ENCODE data around the gene ABHD17C.
"Not testable (repeated sequence)": the region's sequence is repeated elsewhere in the genome, so short reads cannot be mapped to it uniquely, and the experiment has no call there.

ABHD17C gene

GRCh38 chr15:80732818-80733217 lies 37.7 kb downstream of the ABHD17C start:
- DNase-seq = no peak

GRCh38 chr15:80733460-80733859 lies 38.4 kb downstream of the ABHD17C start:
- DNase-seq = no peak

GRCh38 chr15:80735344-80735743 lies 40.2 kb downstream of the ABHD17C start:
- no peak for DNase-seq

- DNase-seq = no peak
Observed at GRCh38 chr15:80736560-80736959, 41.5 kb downstream of the ABHD17C start.

- no peak for DNase-seq
Observed at GRCh38 chr15:80739919-80740318, 44.8 kb downstream of the ABHD17C start.

- DNase-seq = no peak
Observed at GRCh38 chr15:80742081-80742480, 47.0 kb downstream of the ABHD17C start.

- DNase-seq = no peak
Observed at GRCh38 chr15:80743189-80743833, 48.2 kb downstream of the ABHD17C start.

- no peak for DNase-seq
Observed at GRCh38 chr15:80744415-80744814, 49.3 kb downstream of the ABHD17C start.

GRCh38 chr15:80744826-80745225 lies 49.7 kb downstream of the ABHD17C start:
- no peak for DNase-seq

GRCh38 chr15:80745888-80746287 lies 50.8 kb downstream of the ABHD17C start:
- no peak for DNase-seq

- no peak for DNase-seq
Observed at GRCh38 chr15:80747317-80748053, 52.4 kb downstream of the ABHD17C start.

- no peak for DNase-seq
Observed at GRCh38 chr15:80749589-80749988, 54.5 kb downstream of the ABHD17C start.

GRCh38 chr15:80750575-80750974 lies 55.5 kb downstream of the ABHD17C start:
- DNase-seq = no peak

GRCh38 chr15:80752204-80752603 lies 57.1 kb downstream of the ABHD17C start:
- DNase-seq = no peak

- no peak for DNase-seq
Observed at GRCh38 chr15:80753161-80753560, 58.1 kb downstream of the ABHD17C start.

GRCh38 chr15:80754014-80754413 lies 58.9 kb downstream of the ABHD17C start:
- DNase-seq = no peak

GRCh38 chr15:80755885-80756284 lies 60.8 kb downstream of the ABHD17C start:
- DNase-seq = no peak

- no peak for DNase-seq
Observed at GRCh38 chr15:80758130-80758745, 63.1 kb downstream of the ABHD17C start.

- DNase-seq = no peak
Observed at GRCh38 chr15:80760960-80761359, 65.8 kb downstream of the ABHD17C start.

- DNase-seq = no peak
Observed at GRCh38 chr15:80761754-80762153, 66.6 kb downstream of the ABHD17C start.

GRCh38 chr15:80763235-80763634 lies 68.1 kb downstream of the ABHD17C start:
- not testable (repeated sequence) for DNase-seq

- no peak for DNase-seq
Observed at GRCh38 chr15:80764535-80764934, 69.4 kb downstream of the ABHD17C start.

- DNase-seq = no peak
Observed at GRCh38 chr15:80766275-80766674, 71.2 kb downstream of the ABHD17C start.

- no peak for DNase-seq
Observed at GRCh38 chr15:80768158-80768557, 73.0 kb downstream of the ABHD17C start.

Data from NCI-H1436 treated with DMSO at 0.1 percent for 48 hours (cell line).